Measurements from ENCODE around the gene ATAD3C.

ATAD3C gene

GRCh38 chr1:1471389-1472052 is 22.0 kb downstream of the ATAD3C start, which contains the start of gene ATAD3B (continued):
- TF ChIP-seq ZNF24 (tag by site-specific recombination; IDR thresholded peaks at IDR 0.05) = no peak
- TF ChIP-seq ZNF140 (tag by site-specific recombination; IDR thresholded peaks at IDR 0.05) = no peak
- TF ChIP-seq ZBTB21 (tag by site-specific recombination; IDR thresholded peaks at IDR 0.05) = peak; percentile 99
- TF ChIP-seq ZNF560 (tag by site-specific recombination; IDR thresholded peaks at IDR 0.05; ENCODE audit: borderline replicate concordance) = no peak
- TF ChIP-seq IKZF3 (tag by site-specific recombination; IDR thresholded peaks at IDR 0.05) = no peak
- TF ChIP-seq ZNF76 (tag by site-specific recombination; IDR thresholded peaks at IDR 0.05; ENCODE audit: borderline replicate concordance, low read depth) = peak; percentile 67; the same call in 1 of the 2 replicates
- TF ChIP-seq BCL11A (tag by site-specific recombination; IDR thresholded peaks at IDR 0.05; ENCODE audit: low read depth) = no peak
- TF ChIP-seq OVOL3 (tag by site-specific recombination; IDR thresholded peaks at IDR 0.05) = no peak
- TF ChIP-seq TCF7L2 (IDR thresholded peaks at IDR 0.05; ENCODE audit: borderline replicate concordance, low read depth, low read length) = no peak
- TF ChIP-seq ZNF280C (tag by site-specific recombination; IDR thresholded peaks at IDR 0.05) = no peak
- 0 out of 2 replicates have a peak, but pooled peaks have one; percentile 52 for TF ChIP-seq ZNF843 (tag by site-specific recombination; IDR thresholded peaks at IDR 0.05)
- no peak for TF ChIP-seq ZNF654 (tag by site-specific recombination; IDR thresholded peaks at IDR 0.05; ENCODE audit: low read depth)
- no peak for TF ChIP-seq ZNF26 (tag by site-specific recombination; IDR thresholded peaks at IDR 0.05)
- TF ChIP-seq ZFP41 (tag by site-specific recombination; IDR thresholded peaks at IDR 0.05; ENCODE audit: borderline replicate concordance) = no peak
- TF ChIP-seq GLIS2 (tag by site-specific recombination; IDR thresholded peaks at IDR 0.05) = peak; percentile 52; the same call in 1 of the 2 replicates
- TF ChIP-seq ZNF639 (tag by site-specific recombination; IDR thresholded peaks at IDR 0.05) = no peak; the same call in 1 of the 2 replicates
- TF ChIP-seq ZNF416 (tag by site-specific recombination; IDR thresholded peaks at IDR 0.05) = no peak
- TF ChIP-seq, protein P1, sequence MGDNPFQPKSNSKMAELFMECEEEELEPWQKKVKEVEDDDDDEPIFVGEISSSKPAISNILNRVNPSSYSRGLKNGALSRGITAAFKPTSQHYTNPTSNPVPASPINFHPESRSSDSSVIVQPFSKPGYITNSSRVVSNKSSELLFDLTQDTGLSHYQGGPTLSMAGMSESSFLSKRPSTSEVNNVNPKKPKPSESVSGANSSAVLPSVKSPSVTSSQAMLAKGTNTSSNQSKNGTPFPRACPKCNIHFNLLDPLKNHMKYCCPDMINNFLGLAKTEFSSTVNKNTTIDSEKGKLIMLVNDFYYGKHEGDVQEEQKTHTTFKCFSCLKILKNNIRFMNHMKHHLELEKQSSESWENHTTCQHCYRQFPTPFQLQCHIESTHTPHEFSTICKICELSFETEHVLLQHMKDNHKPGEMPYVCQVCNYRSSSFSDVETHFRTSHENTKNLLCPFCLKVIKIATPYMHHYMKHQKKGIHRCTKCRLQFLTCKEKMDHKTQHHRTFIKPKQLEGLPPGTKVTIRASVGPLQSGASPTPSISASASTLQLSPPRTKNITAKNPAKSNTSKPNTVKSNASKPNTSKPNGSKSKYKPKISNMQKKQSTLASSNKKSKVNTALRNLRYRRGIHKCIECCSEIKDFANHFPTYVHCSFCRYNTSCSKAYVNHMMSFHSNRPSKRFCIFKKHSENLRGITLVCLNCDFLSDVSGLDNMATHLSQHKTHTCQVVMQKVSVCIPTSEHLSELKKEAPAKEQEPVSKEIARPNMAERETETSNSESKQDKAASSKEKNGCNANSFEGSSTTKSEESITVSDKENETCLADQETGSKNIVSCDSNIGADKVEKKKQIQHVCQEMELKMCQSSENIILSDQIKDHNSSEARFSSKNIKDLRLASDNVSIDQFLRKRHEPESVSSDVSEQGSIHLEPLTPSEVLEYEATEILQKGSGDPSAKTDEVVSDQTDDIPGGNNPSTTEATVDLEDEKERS (tag by site-specific recombination; IDR thresholded peaks at IDR 0.05) = no peak
- no peak for TF ChIP-seq ZNF426 (tag by site-specific recombination; IDR thresholded peaks at IDR 0.05)
- TF ChIP-seq ZNF571 (tag by site-specific recombination; IDR thresholded peaks at IDR 0.05) = no peak
- no peak for TF ChIP-seq ZBTB49 (tag by site-specific recombination; IDR thresholded peaks at IDR 0.05; ENCODE audit: low read depth)
- TF ChIP-seq TRIM28 (IDR thresholded peaks at IDR 0.05; ENCODE audit: borderline replicate concordance, low read length) = no peak
- TF ChIP-seq ZNF112 (tag by site-specific recombination; IDR thresholded peaks at IDR 0.05) = no peak
- TF ChIP-seq WT1 (tag by site-specific recombination; IDR thresholded peaks at IDR 0.05) = peak; percentile 48; the same call in 1 of the 2 replicates
- no peak for TF ChIP-seq ZNF623 (tag by site-specific recombination; IDR thresholded peaks at IDR 0.05)
- no peak for TF ChIP-seq SCRT2 (tag by site-specific recombination; IDR thresholded peaks at IDR 0.05)
- TF ChIP-seq, protein P2, sequence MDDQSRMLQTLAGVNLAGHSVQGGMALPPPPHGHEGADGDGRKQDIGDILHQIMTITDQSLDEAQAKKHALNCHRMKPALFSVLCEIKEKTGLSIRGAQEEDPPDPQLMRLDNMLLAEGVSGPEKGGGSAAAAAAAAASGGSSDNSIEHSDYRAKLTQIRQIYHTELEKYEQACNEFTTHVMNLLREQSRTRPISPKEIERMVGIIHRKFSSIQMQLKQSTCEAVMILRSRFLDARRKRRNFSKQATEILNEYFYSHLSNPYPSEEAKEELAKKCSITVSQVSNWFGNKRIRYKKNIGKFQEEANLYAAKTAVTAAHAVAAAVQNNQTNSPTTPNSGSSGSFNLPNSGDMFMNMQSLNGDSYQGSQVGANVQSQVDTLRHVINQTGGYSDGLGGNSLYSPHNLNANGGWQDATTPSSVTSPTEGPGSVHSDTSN (CRISPR knock-in tag; IDR thresholded peaks at IDR 0.05) = no peak
- TF ChIP-seq ZNF580 (tag by site-specific recombination; IDR thresholded peaks at IDR 0.05) = no peak

Measured in HEK293 (cell line).